Ectodermal cell (in vitro differentiated cells): ENCODE results near the gene UBR7.

ENCODE experiments used
- H3K27ac ChIP-seq: 2 replicates; pipeline ENCODE4 v1.7.0; 2013; ENCODE audit warnings: mild to moderate bottlenecking, low read depth, low read length; ENCODE audit not compliant: insufficient read depth, poor library complexity, severe bottlenecking
- H3K27me3 ChIP-seq: 2 replicates; pipeline ENCODE4 v1.7.0; 2013; ENCODE audit warnings: mild to moderate bottlenecking, low read length; ENCODE audit not compliant: insufficient read depth, control insufficient read depth, poor library complexity, severe bottlenecking
- H3K36me3 ChIP-seq: one replicate; pipeline ENCODE4 v1.7.0; 2013; ENCODE audit warnings: low read length; ENCODE audit not compliant: control insufficient read depth, insufficient read depth
- H3K4me1 ChIP-seq: one replicate; pipeline ENCODE4 v1.7.0; 2013; ENCODE audit warnings: low read length; ENCODE audit not compliant: control insufficient read depth, insufficient read depth
- H3K4me3 ChIP-seq: 2 replicates; pipeline ENCODE4 v1.7.0; 2013; ENCODE audit warnings: low read depth, low read length, control low read depth; ENCODE audit not compliant: insufficient read depth
- H3K9me3 ChIP-seq: 2 replicates; pipeline ENCODE4 v1.7.0; 2013; ENCODE audit warnings: mild to moderate bottlenecking, low read length, moderate library complexity; ENCODE audit not compliant: control insufficient read depth
- WGBS, 2 experiments: methylation state at CpG; one replicate each; pipeline ENCODE4 v1.1.7; 2013; ENCODE audit warnings: missing lambda C conversion rate in 2 of 2; 5-methylcytosine and 5-hydroxymethylcytosine counted together

Gene UBR7

DNA sequence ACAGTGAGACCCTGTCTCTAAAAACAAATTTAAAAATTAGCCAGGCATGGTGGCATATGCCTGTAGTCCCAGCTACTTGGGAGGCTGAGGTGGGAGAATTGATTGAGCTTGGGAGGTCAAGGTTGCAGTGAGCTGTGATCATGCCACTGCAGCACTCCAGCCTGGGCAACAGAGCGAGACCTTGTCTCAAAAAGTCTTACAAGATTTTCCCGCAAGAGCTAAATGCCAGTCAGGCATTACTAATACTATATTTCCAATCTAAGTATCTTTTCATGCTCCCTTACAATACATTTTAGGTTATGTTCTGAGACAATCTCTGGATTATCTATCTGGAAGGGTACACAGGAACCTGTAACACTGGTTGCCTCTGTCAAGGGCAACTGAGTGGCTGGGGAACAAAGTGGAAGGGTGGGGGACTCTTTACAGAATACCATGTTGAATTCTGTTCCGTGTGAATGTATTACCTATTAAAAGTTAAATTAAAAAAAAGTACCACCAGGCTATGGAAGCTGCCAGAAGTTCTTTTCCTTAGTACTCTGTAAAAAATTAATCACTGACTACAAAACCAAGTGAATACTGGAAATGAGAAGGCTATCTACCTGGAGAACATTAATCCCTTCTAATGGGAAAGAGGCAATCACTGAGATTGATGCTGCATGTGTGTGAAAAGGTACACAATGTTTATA lies 69.1 kb downstream of the UBR7 start:
- Histone ChIP-seq H3K4me1 (no peaks in the 10 kb centered on the region), H3K9me3 (no peaks in the 10 kb centered on the region), H3K4me3 (no peak overlapping the region), H3K27me3 (no peaks in the 10 kb centered on the region), H3K36me3 (no peaks in the 10 kb centered on the region), H3K27ac (no peak overlapping the region)
- WGBS, 2 experiments: 89 to 90% methylated on average over 2 to 3 of the region's 3 CpGs
